HG02588 (cell line): Measurements from ENCODE around the gene GFAP.

Experiments used
- ATAC-seq: cut with Tn5 transposase; IDR thresholded peaks from one replicate; pipeline ENCODE4 v1.9.1; 2021; ENCODE audit warnings: mild to moderate bottlenecking, moderate library complexity; ENCODE audit not compliant: unreplicated experiment

Gene GFAP

DNA sequence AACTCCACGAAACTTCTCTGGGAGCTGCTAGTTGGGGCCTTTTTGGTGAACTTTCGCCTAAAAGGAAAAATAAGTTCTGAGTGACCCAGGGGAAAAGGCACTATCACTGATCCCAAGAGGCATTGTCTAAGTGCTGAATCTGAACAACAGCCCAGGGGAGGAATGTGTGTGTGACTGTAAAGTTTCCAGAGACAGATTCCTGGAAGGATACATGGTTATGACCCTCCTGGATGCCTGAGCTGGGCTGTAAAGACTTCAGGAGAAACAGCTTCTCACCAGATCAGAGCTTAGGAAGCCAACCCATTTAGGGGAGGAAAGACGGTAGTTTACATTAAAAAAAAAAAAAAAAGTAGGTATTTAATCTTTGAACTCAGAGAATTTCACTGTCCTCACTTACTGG is 47.5 kb downstream of the GFAP start:
- no peak for ATAC-seq

DNA sequence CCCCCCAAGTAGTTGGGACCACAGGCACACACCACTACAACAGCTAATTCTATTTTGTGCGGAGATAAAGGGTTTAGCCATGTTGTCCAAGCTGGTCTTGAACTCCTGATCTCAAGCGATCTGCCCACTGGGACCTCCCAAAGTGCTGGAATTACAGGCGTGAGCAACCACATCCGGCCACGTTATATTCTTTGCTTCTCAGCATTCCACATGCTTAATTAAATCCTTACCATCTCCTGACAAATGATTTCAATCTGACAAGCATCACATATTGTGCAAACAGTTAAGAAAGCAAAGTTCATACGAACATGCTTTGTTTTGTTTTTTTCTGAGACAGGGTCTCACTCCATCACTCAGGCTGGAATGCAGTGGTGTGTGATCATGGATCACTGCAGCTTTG is 49.4 kb downstream of the GFAP start:
- ATAC-seq: no peak

GRCh38 chr17:44865231-44865660 is 50.1 kb downstream of the GFAP start:
- ATAC-seq: no peak

GRCh38 chr17:44864831-44865230 is 50.5 kb downstream of the GFAP start:
- ATAC-seq: no peak

DNA sequence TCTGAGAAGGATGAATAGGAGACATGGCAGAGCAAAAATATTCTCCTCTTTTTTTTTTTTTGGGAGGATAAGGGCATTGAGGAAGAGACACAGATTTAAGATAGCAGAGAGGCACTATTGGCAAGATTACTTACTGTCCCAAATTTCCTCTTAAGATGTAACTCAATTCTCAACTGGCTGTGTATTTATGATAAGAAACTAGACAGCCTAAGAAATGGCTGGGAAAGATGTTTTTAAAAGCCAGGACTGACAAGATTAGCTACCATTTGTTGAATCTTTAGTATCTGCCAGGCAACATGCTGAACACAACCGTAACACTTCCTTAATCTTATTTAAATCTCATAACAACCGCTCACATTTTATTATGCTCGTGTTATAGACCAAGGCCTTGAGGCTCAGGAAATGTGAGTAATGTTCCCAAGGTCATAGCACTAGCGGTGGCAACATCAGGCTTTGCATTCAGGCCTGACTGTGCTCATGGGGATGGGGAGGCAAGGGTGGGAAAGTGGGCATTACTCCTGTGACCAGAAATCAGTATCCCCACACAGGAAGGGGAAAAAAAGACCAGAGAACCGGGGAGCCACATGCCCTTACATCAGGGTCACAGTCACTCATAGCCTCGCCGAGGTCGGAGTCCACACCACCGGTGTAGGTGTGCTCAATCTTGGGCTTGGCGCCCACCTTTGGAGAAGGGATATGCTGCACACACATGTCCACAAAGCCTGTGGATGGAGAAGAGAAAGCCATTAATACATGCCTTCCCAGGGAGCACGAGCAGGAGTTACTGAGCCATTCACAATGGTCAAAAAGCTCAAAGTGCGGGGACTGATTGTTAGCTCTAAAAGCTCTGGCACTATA is 52.0 kb downstream of the GFAP start:
- no peak for ATAC-seq

DNA sequence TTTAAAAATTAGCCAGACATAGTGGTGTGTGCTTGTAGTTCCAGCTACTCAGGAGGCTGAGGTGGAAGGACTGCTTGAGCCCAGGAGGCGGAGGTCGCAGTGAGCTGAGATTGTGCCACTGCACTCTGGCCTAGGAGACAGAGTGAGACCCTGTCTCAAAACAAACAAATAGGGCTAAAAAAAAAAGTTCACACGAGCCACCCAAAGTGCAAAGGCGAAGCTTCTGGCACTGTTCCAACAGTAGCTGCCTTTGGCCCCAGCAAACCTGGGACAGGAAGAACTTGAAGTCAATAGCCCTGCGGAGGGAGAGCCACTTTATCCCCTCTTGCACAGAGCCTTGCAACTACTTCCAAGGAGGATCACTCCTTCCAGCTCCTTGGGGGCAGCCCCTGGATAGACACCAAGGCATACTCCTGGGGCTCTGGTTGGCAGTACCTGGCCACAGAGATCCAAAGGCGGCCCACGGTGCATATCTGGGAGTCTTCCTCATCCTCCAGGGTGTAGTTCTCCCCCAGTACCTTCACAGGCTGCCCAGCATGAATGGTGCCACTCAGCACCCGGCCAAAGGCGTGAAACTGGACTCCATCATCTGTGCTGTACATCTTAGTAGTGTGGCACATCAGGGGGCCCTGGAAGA is 52.9 kb downstream of the GFAP start:
- ATAC-seq: no peak

DNA sequence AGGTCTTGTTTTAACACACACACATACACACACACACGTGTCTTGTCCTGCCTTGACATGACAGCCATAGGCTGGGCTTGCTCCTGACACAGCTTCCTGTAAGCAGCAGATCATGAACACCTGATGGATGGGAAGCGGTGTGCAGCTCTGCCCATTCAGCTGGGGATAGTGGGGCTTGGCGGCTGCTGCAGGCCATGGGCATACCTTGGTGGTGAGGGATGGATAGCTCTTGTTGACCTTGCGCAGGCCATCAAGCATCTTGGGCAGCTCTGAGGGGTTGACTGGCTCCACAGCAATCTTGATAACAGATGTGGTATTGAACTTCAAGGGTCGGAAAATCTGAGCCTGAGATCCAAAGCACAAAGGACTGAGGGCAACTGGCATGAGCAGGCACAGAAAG is 55.6 kb downstream of the GFAP start:
- no peak for ATAC-seq

GRCh38 chr17:44854192-44854591 is 61.1 kb downstream of the GFAP start:
- ATAC-seq: no peak
